Neutrophil (primary cell): ENCODE measurements around the gene SLC39A12.

Experiments used
- H3K27ac ChIP-seq: fragments of 200-600 bp; sonication (generic); 2 replicates; pipeline ENCODE4 v1.5.1; 2016; ENCODE audit warnings: mild to moderate bottlenecking, moderate library complexity
- H3K27me3 ChIP-seq: fragments of 200-600 bp; sonication (generic); 2 replicates; pipeline ENCODE4 v1.6.0; 2016; ENCODE audit warnings: mild to moderate bottlenecking
- H3K36me3 ChIP-seq: fragments of 200-600 bp; sonication (generic); 2 replicates; pipeline ENCODE4 v1.5.1; 2017
- H3K4me1 ChIP-seq, 2 experiments: fragments of 200-600 bp in 1 of 2; sonication (generic) in 1 of 2; 1 replicate in 1 of 2; 2 replicates in 1 of 2; pipeline versions ENCODE4 v1.5.1 to v1.6.1; 2013 to 2016; ENCODE audit warnings: low read depth in 1 of 2, low read length in 1 of 2, mild to moderate bottlenecking in 1 of 2, moderate library complexity in 1 of 2; ENCODE audit not compliant: control insufficient read depth in 1 of 2, insufficient read depth in 1 of 2
- H3K4me3 ChIP-seq, 2 experiments: fragments of 200-600 bp in 1 of 2; sonication (generic) in 1 of 2; 1 replicate in 1 of 2; 2 replicates in 1 of 2; pipeline ENCODE4 v1.5.1; 2013 to 2016; ENCODE audit warnings: low read depth in 1 of 2, low read length in 1 of 2, mild to moderate bottlenecking in 1 of 2, moderate library complexity in 1 of 2
- H3K9me3 ChIP-seq: fragments of 200-600 bp; sonication (generic); 2 replicates; pipeline ENCODE4 v1.5.1; 2016
- TF ChIP-seq, protein P1 (sequence below): fragments of 200-600 bp; sonication (generic); IDR thresholded peaks from 2 replicates; pipeline ENCODE4 v1.5.1; 2016; ENCODE audit warnings: antibody characterized with exemption

The SLC39A12 gene

DNA sequence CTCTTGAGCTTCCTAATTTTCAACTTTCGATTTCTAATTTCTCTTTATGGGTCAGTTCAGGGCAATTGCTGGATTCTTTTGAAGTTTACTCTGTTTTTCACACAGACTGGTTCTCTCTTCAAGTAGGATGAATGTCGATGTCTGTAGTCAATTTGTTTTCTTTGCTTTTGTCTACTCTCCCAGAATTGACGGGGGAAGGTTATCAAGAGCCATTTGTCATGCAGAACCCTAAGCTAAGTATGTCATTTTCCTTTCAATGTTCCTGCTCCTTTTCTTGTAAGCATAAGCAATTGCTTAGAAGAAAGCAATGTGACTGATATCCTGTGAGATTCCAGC, 53.7 kb downstream of the SLC39A12 start:
- Histone ChIP-seq H3K27me3 (peaks cover 6% of the 10 kb centered on the region), H3K4me3 (no peak overlapping the region), H3K36me3 (no peaks in the 10 kb centered on the region), H3K27ac (no peak overlapping the region), H3K9me3 (no peaks in the 10 kb centered on the region), H3K4me1 (no peaks in the 10 kb centered on the region)
- TF ChIP-seq, protein P1, sequence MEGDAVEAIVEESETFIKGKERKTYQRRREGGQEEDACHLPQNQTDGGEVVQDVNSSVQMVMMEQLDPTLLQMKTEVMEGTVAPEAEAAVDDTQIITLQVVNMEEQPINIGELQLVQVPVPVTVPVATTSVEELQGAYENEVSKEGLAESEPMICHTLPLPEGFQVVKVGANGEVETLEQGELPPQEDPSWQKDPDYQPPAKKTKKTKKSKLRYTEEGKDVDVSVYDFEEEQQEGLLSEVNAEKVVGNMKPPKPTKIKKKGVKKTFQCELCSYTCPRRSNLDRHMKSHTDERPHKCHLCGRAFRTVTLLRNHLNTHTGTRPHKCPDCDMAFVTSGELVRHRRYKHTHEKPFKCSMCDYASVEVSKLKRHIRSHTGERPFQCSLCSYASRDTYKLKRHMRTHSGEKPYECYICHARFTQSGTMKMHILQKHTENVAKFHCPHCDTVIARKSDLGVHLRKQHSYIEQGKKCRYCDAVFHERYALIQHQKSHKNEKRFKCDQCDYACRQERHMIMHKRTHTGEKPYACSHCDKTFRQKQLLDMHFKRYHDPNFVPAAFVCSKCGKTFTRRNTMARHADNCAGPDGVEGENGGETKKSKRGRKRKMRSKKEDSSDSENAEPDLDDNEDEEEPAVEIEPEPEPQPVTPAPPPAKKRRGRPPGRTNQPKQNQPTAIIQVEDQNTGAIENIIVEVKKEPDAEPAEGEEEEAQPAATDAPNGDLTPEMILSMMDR, result no peak

DNA sequence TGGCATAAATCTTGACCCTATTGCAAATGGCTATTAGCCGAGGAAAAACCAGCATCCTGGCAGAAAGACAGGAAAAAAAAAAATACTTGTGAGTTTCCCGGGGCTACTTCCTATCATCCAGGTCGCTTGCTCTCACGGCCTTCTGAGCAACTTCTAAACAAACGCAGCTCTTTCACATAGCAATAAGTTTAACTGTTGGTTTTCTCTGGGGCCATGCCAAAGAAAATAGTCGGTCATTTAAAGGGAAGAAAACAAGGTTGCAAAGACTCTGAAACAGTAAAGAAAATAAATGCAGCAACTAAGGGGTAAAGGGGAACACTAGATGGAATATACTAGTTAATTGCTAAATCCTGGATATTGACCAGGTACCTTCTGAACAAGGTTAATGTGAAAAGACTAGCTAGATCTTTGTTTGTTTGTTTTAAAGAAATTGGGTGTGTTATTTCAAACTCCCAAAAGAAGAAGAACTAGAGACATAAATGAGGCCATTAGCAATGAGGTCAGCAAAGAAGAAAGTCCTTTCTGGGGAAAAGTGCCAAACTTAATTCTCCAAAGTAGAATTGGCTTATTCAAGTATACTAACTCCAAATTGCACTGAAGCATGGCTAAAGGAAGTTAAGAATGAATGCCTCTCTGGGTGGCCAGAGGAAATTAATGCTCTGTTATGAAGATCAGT, 54.2 kb downstream of the SLC39A12 start:
- no peaks in the 10 kb centered on the region for H3K36me3 ChIP-seq
- H3K9me3 ChIP-seq, result no peaks in the 10 kb centered on the region
- no peaks in the 10 kb centered on the region for H3K4me1 ChIP-seq
- H3K4me3 ChIP-seq, result no peak overlapping the region
- H3K27ac ChIP-seq, result no peak overlapping the region
- TF ChIP-seq, protein P1, result no peak
- H3K27me3 ChIP-seq, result peaks cover 6% of the 10 kb centered on the region

DNA sequence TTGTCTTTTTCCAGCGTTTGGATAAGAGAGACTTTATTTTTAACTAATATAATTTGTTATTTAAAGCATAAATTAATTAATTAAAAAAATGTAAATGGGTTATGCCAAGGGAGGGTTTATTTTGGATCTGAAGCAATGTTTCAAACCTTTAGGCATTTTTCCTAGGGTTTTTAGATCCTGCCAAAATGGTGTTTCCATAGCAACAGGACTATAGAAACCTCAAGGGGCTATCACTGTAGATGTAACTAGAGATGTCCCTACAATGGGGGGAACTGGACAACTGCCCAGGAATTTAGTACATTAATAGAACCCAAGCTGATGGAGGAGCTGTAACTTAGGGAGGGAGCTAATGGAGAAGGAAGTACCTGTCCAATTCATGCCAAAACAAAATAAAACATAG, 57.3 kb downstream of the SLC39A12 start:
- TF ChIP-seq, protein P1, result no peak
- Histone ChIP-seq H3K4me3 (no peak overlapping the region), H3K9me3 (no peaks in the 10 kb centered on the region), H3K27ac (no peak overlapping the region), H3K27me3 (peaks cover 6% of the 10 kb centered on the region), H3K4me1 (no peaks in the 10 kb centered on the region), H3K36me3 (no peaks in the 10 kb centered on the region)

DNA sequence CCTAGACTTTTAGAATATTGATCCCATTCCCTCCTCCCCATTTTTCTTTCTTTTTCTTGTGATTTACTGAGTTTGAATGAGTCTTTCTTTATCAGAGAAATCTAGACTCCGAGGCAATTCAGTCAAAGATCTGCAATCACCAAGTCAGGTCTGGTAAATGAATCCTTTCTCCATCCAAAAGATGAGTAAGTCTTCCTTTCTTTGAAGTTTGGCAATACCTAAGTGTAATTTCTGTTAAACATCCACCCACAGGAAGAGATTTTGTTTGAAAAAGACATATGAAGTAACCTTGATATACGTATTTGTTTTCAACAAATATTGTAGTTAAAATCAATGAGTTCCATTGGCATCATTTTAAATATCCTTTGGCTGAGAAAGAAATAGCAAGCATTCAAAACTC, 58.3 kb downstream of the SLC39A12 start:
- TF ChIP-seq, protein P1, result no peak
- Histone ChIP-seq H3K4me3 (no peak overlapping the region), H3K36me3 (no peaks in the 10 kb centered on the region), H3K27ac (no peak overlapping the region), H3K9me3 (no peaks in the 10 kb centered on the region), H3K4me1 (no peaks in the 10 kb centered on the region), H3K27me3 (peaks cover 6% of the 10 kb centered on the region)

DNA sequence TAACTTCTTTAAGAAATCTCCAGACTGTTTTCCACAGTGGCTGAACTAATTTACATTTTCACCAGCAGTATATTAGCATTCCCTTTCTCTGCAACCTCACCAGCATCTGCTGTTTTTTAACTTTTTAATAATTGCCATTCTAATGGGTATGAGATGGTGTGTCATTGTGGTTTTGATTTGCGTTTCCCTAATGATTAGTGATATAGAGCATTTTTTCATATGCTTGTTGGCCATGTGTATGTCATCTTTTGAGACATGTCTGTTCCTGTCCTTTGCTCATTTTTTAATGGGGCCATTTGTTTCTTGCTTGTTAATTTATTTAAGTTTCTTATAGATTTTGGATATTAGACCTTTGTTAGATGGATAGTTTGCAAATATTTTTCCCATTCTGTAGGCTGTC, 68.8 kb downstream of the SLC39A12 start:
- Histone ChIP-seq H3K4me3 (no peak overlapping the region), H3K4me1 (no peaks in the 10 kb centered on the region), H3K36me3 (no peaks in the 10 kb centered on the region), H3K27ac (no peak overlapping the region), H3K9me3 (no peaks in the 10 kb centered on the region), H3K27me3 (no peaks in the 10 kb centered on the region)
- TF ChIP-seq, protein P1, result no peak
